Cardiac fibroblast (primary cell): Measurements from ENCODE around the gene TGFBR3L.

Experiments used
- DNase-seq, 2 donors: peaks; one replicate each; pipeline versions ENCODE4 v3.0.0 to v3.0.0-alpha.2; 2010; ENCODE audit warnings: low read depth in 2 of 2
- H3K4me3 ChIP-seq, 2 donors: replicated peaks in 1 of 2; 1 replicate in 1 of 2; 2 replicates in 1 of 2; pipeline ENCODE4 v1.5.1; 2011; ENCODE audit warnings: low read depth in 2 of 2, low read length in 2 of 2, mild to moderate bottlenecking in 2 of 2, moderate library complexity in 1 of 2
- CTCF ChIP-seq: IDR thresholded peaks from one replicate; pipeline ENCODE4 v1.5.1; 2011; ENCODE audit warnings: low read depth, mild to moderate bottlenecking, low read length, inconsistent platforms

The TGFBR3L gene

DNA sequence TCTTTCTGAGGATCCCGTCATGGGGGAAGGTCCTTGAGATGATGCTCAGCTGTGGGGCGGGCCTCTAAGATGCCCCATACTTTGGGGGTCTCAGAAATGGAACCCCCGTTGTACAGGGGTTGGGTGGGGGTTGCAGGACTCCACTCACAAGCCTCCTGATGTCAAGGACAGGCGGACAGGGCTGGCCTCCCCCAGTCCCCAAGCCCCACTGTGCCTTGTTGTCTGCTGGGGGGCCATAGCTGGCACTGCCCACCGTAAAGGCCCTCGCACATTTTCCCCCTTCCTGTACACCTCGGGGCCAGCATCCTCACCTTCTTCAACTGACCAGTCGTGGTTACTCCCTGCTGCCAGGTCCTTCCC, 8.2 kb downstream of the TGFBR3L start:
- no peak for TF ChIP-seq CTCF
- H3K4me3 ChIP-seq: no peak overlapping the region
- no peak for DNase-seq

DNA sequence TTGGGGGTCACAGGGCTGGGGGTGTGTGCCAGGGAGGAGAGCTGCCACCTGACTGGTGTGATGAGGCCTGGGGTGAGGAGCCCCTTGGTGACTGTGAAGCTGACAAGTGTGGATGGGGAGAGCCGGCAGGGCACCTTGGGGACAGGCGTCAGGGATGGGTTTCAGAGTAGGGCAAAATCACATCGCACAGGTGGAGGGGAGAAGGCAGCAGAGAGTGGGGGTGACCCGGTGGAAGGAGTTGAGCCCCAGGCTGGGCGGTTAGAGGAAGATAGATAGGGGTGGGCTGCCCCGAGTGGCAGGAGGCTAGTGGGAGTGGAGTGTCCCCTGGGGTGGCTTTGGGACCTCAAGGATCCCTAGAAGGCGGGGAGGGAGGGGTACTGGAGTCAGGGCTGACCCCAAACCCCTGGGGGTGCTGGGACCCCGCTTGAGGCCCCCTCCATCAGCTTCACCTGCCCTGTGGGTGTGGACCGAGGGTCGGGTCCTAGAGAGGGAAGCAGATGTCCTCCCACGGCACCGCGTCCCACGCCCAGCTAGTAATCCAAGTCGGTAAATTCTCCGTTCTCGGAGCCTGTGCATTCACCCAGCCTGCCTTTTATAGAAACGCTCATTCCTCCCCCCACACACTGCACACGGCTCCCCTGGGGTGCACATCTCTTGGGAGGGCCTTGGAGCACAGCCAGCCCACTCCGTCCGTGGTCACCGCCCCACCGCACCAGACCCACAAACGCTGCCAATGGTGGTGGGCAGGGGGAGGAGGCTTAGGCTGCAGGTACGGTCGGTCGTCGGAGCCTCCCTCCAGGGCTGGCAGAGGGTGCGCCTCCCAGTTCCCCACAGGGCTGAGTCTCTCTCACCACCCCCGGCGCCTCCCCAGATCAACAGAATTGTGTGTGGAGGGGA, 8.9 kb downstream of the TGFBR3L start:
- DNase-seq: no peak
- no peak overlapping the region for H3K4me3 ChIP-seq
- no peak for TF ChIP-seq CTCF

GRCh38 chr19:7924241-7924640, 9.6 kb downstream of the TGFBR3L start:
- no peak for DNase-seq
- no peak overlapping the region for H3K4me3 ChIP-seq
- TF ChIP-seq CTCF: no peak

- no peak overlapping the region for H3K4me3 ChIP-seq
- no peak for DNase-seq
- no peak for TF ChIP-seq CTCF
Measured at GRCh38 chr19:7924651-7925170, 10.1 kb downstream of the TGFBR3L start.

- peak overlapping the region in 1 of 2 donors; percentile 30 for H3K4me3 ChIP-seq
- DNase-seq: peak; percentile 67 to 73
- peak; percentile 79 for TF ChIP-seq CTCF
Measured at GRCh38 chr19:7925171-7925851, 10.7 kb downstream of the TGFBR3L start.

- H3K4me3 ChIP-seq: peak within 1 kb of the TSS; percentile 40 to 42
- DNase-seq: peak; percentile 44 to 60
- no peak for TF ChIP-seq CTCF
Measured at GRCh38 chr19:7926021-7926726, 11.5 kb downstream of the TGFBR3L start, which contains the start of gene CTXN1. Gene CTXN1, minus strand, starts transcription at chr19:7926135. Its CDS starts 597 bp downstream, at chr19:7925538.
